Stimulated activated CD8-positive, alpha-beta memory T cell treated with anti-CD3 and anti-CD28 coated beads, Interleukin-12 subunit alpha, Interleukin-12 subunit beta, amount 100 ng/mL, for 1 hour (primary cell): ENCODE data around the gene ST3GAL4.
"Not testable (repeated sequence)": the region's sequence is repeated elsewhere in the genome, so short reads cannot be mapped to it uniquely, and the experiment has no call there.

Source experiments
- DNase-seq: peaks from one replicate; pipeline ENCODE4 v3.0.0-alpha.2; 2020; ENCODE audit warnings: low read depth

ST3GAL4 gene

GRCh38 chr11:126346946-126347345 is 8.5 kb upstream of the ST3GAL4 start:
- not testable (repeated sequence) for DNase-seq

GRCh38 chr11:126347751-126348668 is 7.5 kb upstream of the ST3GAL4 start:
- DNase-seq = no peak

GRCh38 chr11:126348806-126349582 is 6.5 kb upstream of the ST3GAL4 start:
- DNase-seq = no peak

GRCh38 chr11:126350836-126351235 is 4.7 kb upstream of the ST3GAL4 start:
- DNase-seq = no peak

GRCh38 chr11:126352163-126352562 is 3.3 kb upstream of the ST3GAL4 start:
- no peak for DNase-seq

- no peak for DNase-seq
These were observed 2.3 kb upstream of the ST3GAL4 start for GRCh38 chr11:126352934-126353801.

- DNase-seq = no peak
These were observed 709 bp upstream of the ST3GAL4 start for GRCh38 chr11:126354631-126355323.

- no peak for DNase-seq
These were observed 726 bp downstream of the ST3GAL4 start for GRCh38 chr11:126355926-126356897.

GRCh38 chr11:126357055-126357962 is 1.8 kb downstream of the ST3GAL4 start:
- no peak for DNase-seq

- DNase-seq = no peak
These were observed 2.7 kb downstream of the ST3GAL4 start for GRCh38 chr11:126357969-126358762.

GRCh38 chr11:126358763-126359160 is 3.3 kb downstream of the ST3GAL4 start:
- no peak for DNase-seq

GRCh38 chr11:126359431-126360048 is 4.1 kb downstream of the ST3GAL4 start:
- no peak for DNase-seq

- no peak for DNase-seq
These were observed 4.6 kb downstream of the ST3GAL4 start for GRCh38 chr11:126360049-126360446.

GRCh38 chr11:126361400-126361799 is 5.9 kb downstream of the ST3GAL4 start:
- DNase-seq = no peak

- no peak for DNase-seq
These were observed 7.6 kb downstream of the ST3GAL4 start for GRCh38 chr11:126362879-126363655.

GRCh38 chr11:126363706-126364248 is 8.3 kb downstream of the ST3GAL4 start:
- DNase-seq = no peak

- not testable (repeated sequence) for DNase-seq
These were observed 9.2 kb downstream of the ST3GAL4 start for GRCh38 chr11:126364735-126365134.
